Loucy (cell line): ENCODE results near the gene ITGB1BP1.

Source experiments
- EZH2phosphoT487 ChIP-seq: fragments of 200-600 bp; IDR thresholded peaks from 2 replicates; pipeline ENCODE4 v1.6.1; 2018; ENCODE audit warnings: antibody characterized with exemption, mild to moderate bottlenecking, moderate library complexity, borderline replicate concordance
- TF ChIP-seq, protein P1 (sequence below): fragments of 200-600 bp; sonication (generic); conservative IDR thresholded peaks from 2 replicates; pipeline ENCODE4 v1.5.1; 2014; ENCODE audit warnings: mild to moderate bottlenecking, antibody characterized with exemption, low read length

DNA sequence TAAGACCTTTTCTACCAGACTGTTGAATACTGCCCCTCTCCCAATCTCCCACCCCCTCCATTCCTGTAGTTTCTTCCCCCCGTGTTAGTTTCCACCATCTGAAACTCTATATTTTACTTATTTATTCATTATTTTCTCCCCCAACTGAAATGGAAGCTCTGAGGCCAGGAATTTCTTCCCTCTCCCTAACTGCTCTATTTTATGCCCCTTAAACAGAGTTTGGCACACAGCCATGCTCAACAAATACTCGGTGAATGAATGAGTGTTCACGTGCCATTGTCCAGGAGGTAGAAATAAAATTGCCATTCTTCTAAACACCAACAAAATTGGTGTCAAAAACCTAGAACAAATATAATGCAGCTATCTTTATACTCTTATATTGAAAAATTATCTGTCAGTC is 5.6 kb downstream of the ITGB1BP1 start:
- TF ChIP-seq, protein P1, sequence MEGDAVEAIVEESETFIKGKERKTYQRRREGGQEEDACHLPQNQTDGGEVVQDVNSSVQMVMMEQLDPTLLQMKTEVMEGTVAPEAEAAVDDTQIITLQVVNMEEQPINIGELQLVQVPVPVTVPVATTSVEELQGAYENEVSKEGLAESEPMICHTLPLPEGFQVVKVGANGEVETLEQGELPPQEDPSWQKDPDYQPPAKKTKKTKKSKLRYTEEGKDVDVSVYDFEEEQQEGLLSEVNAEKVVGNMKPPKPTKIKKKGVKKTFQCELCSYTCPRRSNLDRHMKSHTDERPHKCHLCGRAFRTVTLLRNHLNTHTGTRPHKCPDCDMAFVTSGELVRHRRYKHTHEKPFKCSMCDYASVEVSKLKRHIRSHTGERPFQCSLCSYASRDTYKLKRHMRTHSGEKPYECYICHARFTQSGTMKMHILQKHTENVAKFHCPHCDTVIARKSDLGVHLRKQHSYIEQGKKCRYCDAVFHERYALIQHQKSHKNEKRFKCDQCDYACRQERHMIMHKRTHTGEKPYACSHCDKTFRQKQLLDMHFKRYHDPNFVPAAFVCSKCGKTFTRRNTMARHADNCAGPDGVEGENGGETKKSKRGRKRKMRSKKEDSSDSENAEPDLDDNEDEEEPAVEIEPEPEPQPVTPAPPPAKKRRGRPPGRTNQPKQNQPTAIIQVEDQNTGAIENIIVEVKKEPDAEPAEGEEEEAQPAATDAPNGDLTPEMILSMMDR = no peak
- no peak for TF ChIP-seq EZH2phosphoT487
